Panc1 (cell line): Measurements from ENCODE around the gene SYNE1. TPM values are rescaled to one million over a fixed set of nuclear protein-coding genes. Genes with fewer than 3 reads are reported as not detected.

ENCODE experiments used
- ATAC-seq: fragments of 200-7000 bp; cut with Tn5 transposase; 2 replicates; pipeline ENCODE4 v1.9.1; 2020; ENCODE audit warnings: mild to moderate bottlenecking, moderate library complexity
- BruUV-seq: library from RNA; stranded (reverse); fragments of 400-500 nt; replicated peaks from 2 replicates; lab custom pipeline; 2021; lab: Mats Ljungman, UMichigan
- CTCF ChIA-PET: fragments of 300-600 bp; sonication (Branson Sonifier 250); formaldehyde crosslinking; loops from one replicate; lab custom pipeline; 2022; ENCODE audit warnings: antibody characterized with exemption; lab: Charles Lee
- POLR2A ChIA-PET: fragments of 300-600 bp; sonication (Branson Sonifier 250); formaldehyde crosslinking; loops from one replicate; lab custom pipeline; 2022; ENCODE audit warnings: antibody characterized with exemption; lab: Charles Lee
- DNase-seq: peaks from one replicate; pipeline ENCODE4 v3.0.0-alpha.2; 2010; ENCODE audit warnings: low read depth, low spot score
- H3K27ac ChIP-seq: 2 replicates; pipeline ENCODE4 v1.5.1; 2011; ENCODE audit warnings: mild to moderate bottlenecking, low read length, inconsistent platforms
- H3K27me3 ChIP-seq: fragments of 200-500 bp; sonication (Bioruptor generic); 2 replicates; pipeline ENCODE4 v1.6.0; 2014; ENCODE audit warnings: low read length, inconsistent platforms; ENCODE audit not compliant: control insufficient read depth, insufficient read depth
- H3K36me3 ChIP-seq: fragments of 200-500 bp; sonication (Bioruptor generic); 2 replicates; pipeline ENCODE4 v1.5.1; 2014; ENCODE audit warnings: inconsistent platforms, mild to moderate bottlenecking, low read length, moderate library complexity; ENCODE audit not compliant: control insufficient read depth, insufficient read depth
- H3K4me1 ChIP-seq: 2 replicates; pipeline ENCODE4 v1.5.1; 2011; ENCODE audit warnings: inconsistent platforms, mild to moderate bottlenecking, low read length, moderate library complexity; ENCODE audit not compliant: control insufficient read depth, insufficient read depth
- H3K4me3 ChIP-seq, 2 experiments: 2 replicates each; pipeline ENCODE4 v1.5.1; 2011 to 2012; ENCODE audit warnings: low read depth in 2 of 2, low read length in 2 of 2, mild to moderate bottlenecking in 2 of 2, inconsistent platforms in 1 of 2, moderate library complexity in 1 of 2
- H3K9me3 ChIP-seq: fragments of 200-500 bp; sonication (Bioruptor generic); 2 replicates; pipeline ENCODE4 v1.5.1; 2014; ENCODE audit warnings: low read depth, mild to moderate bottlenecking, inconsistent platforms, low read length, moderate library complexity; ENCODE audit not compliant: control insufficient read depth, insufficient read depth
- CTCF ChIP-seq: fragments of 450-650 bp; IDR thresholded peaks from 2 replicates; pipeline ENCODE4 v1.5.1; 2017; ENCODE audit warnings: mild to moderate bottlenecking
- POLR2AphosphoS5 ChIP-seq: IDR thresholded peaks from 2 replicates; pipeline ENCODE4 v1.6.1; 2012; ENCODE audit warnings: mild to moderate bottlenecking, low read depth, low read length, moderate library complexity
- SIN3A ChIP-seq: IDR thresholded peaks from 2 replicates; pipeline ENCODE4 v1.6.1; 2012; ENCODE audit warnings: low read depth, mild to moderate bottlenecking, low read length, moderate library complexity, borderline replicate concordance; ENCODE audit not compliant: insufficient read depth
- TCF7L2 ChIP-seq: IDR thresholded peaks from 2 replicates; pipeline ENCODE4 v1.6.1; 2011; ENCODE audit warnings: mild to moderate bottlenecking, low read depth, low read length, inconsistent platforms
- in situ Hi-C: cut with HindIII; loops from 2 replicates; pipeline ENCODE4 v1.10.0; 2016; ENCODE audit warnings: low sequenced_read_pairs, low pct_unique_long_range_greater_than_20kb
- intact Hi-C: fragments of 100-400 bp; cut with micrococcal nuclease; formaldehyde crosslinking; loops from one replicate; pipeline ENCODE4 v1.10.0; 2022; ENCODE audit not compliant: unreplicated experiment
- total RNA-seq: library from RNA; stranded (reverse); gene quantifications from one replicate; pipeline ENCODE4 v1.2.1, GENCODE V29; 2021; ENCODE audit not compliant: unreplicated experiment
- TF ChIP-seq, protein P1 (sequence below), 2 experiments: IDR thresholded peaks; 2 replicates each; pipeline ENCODE4 v1.6.1; 2011 to 2012; ENCODE audit warnings: low read depth in 2 of 2, control low read depth in 1 of 2, low read length in 1 of 2, mild to moderate bottlenecking in 1 of 2, moderate library complexity in 1 of 2; ENCODE audit not compliant: insufficient read depth in 1 of 2

The SYNE1 gene
- total RNA-seq, 1 experiment from 2014 or later, result 3.2 TPM

DNA sequence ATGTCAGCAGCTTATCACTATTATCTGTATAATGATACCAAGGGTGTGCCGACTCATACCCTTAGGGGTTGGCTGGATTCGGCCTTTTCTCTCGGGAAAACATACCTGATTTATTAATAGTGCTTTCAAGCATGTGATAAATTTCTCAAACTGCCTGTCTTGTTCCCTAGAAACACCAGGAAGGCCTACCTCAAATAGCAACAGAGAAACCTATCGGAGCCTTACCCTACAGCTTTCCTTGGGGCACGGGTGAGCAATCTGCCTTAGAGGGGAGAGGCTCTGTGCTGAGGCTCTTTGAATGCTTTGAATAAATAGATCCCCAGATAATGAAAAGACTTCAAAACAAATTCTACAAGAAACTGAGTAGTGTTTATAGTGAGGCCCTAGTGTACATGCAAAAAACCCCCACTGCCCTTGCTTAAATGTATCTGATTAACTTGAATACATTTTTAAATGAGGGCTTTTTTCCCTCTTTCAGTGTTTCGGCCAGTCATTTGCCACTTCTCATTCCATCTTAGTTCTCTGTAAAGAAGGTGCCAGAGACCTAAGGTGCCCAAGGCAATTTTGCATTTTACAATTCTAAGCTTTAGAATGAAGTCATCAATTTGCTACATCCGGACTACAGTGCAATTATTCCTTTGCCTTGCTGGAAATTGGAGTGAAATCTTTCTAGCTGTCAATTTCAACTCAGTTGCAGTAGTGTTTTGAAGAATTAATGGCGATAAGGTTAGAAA, 509.6 kb downstream of the SYNE1 start:
- ATAC-seq (no peak), DNase-seq (no peak)
- Histone ChIP-seq H3K36me3 (no peaks in the 10 kb centered on the region), H3K4me1 (no peaks in the 10 kb centered on the region), H3K27me3 (no peaks in the 10 kb centered on the region), H3K4me3 (no peak overlapping the region), H3K9me3 (no peaks in the 10 kb centered on the region), H3K27ac (no peak overlapping the region)
- intact Hi-C loops (no loop called here), in situ Hi-C loops (no loop called here)
- BruUV-seq, result no TSS peak
- POLR2A ChIA-PET, result no interaction called here
- CTCF ChIA-PET, result no interaction called here
- TF ChIP-seq CTCF (no peak), POLR2AphosphoS5 (no peak), SIN3A (no peak), TCF7L2 (no peak)
- TF ChIP-seq, protein P1, sequence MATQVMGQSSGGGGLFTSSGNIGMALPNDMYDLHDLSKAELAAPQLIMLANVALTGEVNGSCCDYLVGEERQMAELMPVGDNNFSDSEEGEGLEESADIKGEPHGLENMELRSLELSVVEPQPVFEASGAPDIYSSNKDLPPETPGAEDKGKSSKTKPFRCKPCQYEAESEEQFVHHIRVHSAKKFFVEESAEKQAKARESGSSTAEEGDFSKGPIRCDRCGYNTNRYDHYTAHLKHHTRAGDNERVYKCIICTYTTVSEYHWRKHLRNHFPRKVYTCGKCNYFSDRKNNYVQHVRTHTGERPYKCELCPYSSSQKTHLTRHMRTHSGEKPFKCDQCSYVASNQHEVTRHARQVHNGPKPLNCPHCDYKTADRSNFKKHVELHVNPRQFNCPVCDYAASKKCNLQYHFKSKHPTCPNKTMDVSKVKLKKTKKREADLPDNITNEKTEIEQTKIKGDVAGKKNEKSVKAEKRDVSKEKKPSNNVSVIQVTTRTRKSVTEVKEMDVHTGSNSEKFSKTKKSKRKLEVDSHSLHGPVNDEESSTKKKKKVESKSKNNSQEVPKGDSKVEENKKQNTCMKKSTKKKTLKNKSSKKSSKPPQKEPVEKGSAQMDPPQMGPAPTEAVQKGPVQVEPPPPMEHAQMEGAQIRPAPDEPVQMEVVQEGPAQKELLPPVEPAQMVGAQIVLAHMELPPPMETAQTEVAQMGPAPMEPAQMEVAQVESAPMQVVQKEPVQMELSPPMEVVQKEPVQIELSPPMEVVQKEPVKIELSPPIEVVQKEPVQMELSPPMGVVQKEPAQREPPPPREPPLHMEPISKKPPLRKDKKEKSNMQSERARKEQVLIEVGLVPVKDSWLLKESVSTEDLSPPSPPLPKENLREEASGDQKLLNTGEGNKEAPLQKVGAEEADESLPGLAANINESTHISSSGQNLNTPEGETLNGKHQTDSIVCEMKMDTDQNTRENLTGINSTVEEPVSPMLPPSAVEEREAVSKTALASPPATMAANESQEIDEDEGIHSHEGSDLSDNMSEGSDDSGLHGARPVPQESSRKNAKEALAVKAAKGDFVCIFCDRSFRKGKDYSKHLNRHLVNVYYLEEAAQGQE (IDR thresholded peaks at IDR 0.05; ENCODE audit: insufficient read depth in 1 of 2, low read depth in 2 of 2, low read length in 1 of 2), result no peak

DNA sequence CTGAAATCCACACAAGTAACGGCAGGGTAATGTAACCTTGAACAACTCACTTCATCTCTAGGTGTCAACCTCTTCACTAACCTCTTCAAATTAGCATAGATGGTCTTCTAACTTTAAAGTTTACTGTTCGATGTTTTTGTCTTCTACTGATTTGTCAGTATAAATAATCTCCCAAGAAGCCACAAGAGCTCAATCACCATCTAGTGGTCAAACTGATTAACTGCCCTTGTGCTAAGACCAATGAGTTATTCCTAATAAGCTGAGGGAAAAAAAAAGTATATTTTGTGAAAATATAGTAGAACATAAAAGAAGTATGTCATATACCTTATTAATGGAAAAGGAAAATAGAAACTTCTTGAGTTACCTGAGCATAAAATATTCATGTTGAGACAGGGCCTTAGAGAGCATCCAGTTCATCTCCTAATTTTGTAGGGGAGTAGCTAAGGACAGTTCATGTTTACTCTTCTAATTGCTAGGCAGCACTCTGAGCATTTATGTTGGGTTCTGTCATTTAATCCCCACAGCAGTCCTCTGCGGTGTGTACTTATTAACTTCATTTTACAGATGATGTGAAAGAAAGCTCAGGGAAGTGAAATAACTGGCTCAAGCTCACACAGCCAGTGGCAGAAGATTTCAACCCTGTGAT, 512.6 kb downstream of the SYNE1 start:
- ChIA-PET CTCF (interaction anchor here (0.6 to 1.0 kb wide), 5 partner anchors 29 to 1359 kb away, joined by 3 to 4 read pairs (median 3); no protein-coding TSS in a partner anchor), POLR2A (no interaction called here)
- Histone ChIP-seq H3K36me3 (no peaks in the 10 kb centered on the region), H3K9me3 (no peaks in the 10 kb centered on the region), H3K27me3 (no peaks in the 10 kb centered on the region), H3K27ac (no peak overlapping the region), H3K4me3 (no peak overlapping the region), H3K4me1 (no peaks in the 10 kb centered on the region)
- intact Hi-C loops (loop anchor here (2.0 kb wide), 1 partner anchor 360 kb away; no protein-coding TSS in a partner anchor), in situ Hi-C loops (no loop called here)
- peak; percentile 78; the same call in 1 of the 2 replicates for ATAC-seq
- DNase-seq, result peak; percentile 17
- BruUV-seq, result no TSS peak
- TF ChIP-seq CTCF, result peak; percentile 81; the same call in 1 of the 2 replicates
- TF ChIP-seq SIN3A, result no peak
